ENCODE data around the gene SPAG16.
"Not testable (repeated sequence)": the region's sequence is repeated elsewhere in the genome, so short reads cannot be mapped to it uniquely, and the experiment has no call there.

- TF ChIP-seq, protein P1, sequence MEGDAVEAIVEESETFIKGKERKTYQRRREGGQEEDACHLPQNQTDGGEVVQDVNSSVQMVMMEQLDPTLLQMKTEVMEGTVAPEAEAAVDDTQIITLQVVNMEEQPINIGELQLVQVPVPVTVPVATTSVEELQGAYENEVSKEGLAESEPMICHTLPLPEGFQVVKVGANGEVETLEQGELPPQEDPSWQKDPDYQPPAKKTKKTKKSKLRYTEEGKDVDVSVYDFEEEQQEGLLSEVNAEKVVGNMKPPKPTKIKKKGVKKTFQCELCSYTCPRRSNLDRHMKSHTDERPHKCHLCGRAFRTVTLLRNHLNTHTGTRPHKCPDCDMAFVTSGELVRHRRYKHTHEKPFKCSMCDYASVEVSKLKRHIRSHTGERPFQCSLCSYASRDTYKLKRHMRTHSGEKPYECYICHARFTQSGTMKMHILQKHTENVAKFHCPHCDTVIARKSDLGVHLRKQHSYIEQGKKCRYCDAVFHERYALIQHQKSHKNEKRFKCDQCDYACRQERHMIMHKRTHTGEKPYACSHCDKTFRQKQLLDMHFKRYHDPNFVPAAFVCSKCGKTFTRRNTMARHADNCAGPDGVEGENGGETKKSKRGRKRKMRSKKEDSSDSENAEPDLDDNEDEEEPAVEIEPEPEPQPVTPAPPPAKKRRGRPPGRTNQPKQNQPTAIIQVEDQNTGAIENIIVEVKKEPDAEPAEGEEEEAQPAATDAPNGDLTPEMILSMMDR (IDR thresholded peaks at IDR 0.05): not testable (repeated sequence)
- not testable (repeated sequence) for TF ChIP-seq POLR2A (IDR thresholded peaks at IDR 0.05)
Observed at GRCh38 chr2:213407027-213407426, 122.8 kb downstream of the SPAG16 start.

All from prostate gland (tissue), 2 donors.